ENCODE measurements around the gene ADPRH. TPM values are rescaled to one million over a fixed set of nuclear protein-coding genes. Genes with fewer than 3 reads are reported as not detected.

ADPRH gene
- total RNA-seq, 2 donors from 2014 or later, result 3.0 to 6.5 TPM

DNA sequence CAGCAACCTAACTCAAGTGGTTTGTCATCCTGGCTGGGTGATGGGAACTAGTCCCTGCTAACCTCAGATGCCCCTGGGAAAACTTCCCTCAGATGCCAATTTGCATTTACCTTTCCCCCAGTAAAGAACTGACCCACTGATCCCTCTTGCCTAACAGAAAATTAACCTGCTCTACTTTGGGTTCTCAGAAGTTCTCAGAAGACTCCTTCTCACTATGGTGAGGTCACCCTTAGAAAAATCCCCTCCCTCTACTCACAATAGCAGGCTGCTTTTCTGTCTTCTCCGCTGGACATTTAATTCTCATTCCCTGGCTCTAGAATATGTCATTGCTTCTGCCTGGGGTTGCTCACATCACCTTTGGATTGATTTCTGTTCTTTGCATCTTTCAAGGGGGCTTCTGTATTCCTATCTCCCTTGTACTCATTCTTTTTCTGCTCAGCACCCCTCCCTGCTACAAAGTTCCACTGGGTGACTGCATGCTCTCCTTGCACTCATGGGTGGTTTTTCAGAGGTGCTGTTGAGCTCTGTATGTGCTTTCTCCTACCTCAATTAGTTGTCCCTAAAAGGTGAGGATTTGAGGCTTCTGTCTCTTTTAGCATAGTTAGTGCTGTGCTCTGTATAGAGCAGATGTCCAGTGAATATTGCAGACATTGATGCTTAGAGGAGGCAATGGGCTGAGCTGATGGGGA lies 19.3 kb downstream of the ADPRH start:
- Histone ChIP-seq H3K4me1 (peaks cover 23% of the 10 kb centered on the region), H3K27me3 (no peaks in the 10 kb centered on the region), H3K9me3 (no peaks in the 10 kb centered on the region), H3K27ac (no peak overlapping the region), H3K36me3 (replicated peaks in 1 of 2; ENCODE audit: insufficient read depth in 1 of 2, low read depth in 2 of 2) (no peaks in the 10 kb centered on the region), H3K4me3 (no peak overlapping the region)
- ATAC-seq, result no peak
- WGBS, 2 donors, result 100% methylated on average over 1 of the region's 1 CpG
- TF ChIP-seq CTCF (IDR thresholded peaks at IDR 0.05) (no peak), POLR2A (IDR thresholded peaks at IDR 0.05) (no peak)
- no peak for DNase-seq
- intact Hi-C loops (cut with DNase I), result no loop called here

GRCh38 chr3:119599558-119600174 lies 20.4 kb downstream of the ADPRH start:
- ATAC-seq (no peak), DNase-seq (no peak)
- TF ChIP-seq CTCF (IDR thresholded peaks at IDR 0.05) (no peak), POLR2A (IDR thresholded peaks at IDR 0.05) (no peak)
- Histone ChIP-seq H3K27ac (no peak overlapping the region), H3K27me3 (no peaks in the 10 kb centered on the region), H3K9me3 (no peaks in the 10 kb centered on the region), H3K4me3 (no peak overlapping the region), H3K4me1 (peaks cover 23% of the 10 kb centered on the region), H3K36me3 (replicated peaks in 1 of 2; ENCODE audit: insufficient read depth in 1 of 2, low read depth in 2 of 2) (no peaks in the 10 kb centered on the region)
- 88 to 90% methylated on average over 6 of the region's 6 CpGs for WGBS, 2 donors
- intact Hi-C loops (cut with DNase I), result no loop called here

DNA sequence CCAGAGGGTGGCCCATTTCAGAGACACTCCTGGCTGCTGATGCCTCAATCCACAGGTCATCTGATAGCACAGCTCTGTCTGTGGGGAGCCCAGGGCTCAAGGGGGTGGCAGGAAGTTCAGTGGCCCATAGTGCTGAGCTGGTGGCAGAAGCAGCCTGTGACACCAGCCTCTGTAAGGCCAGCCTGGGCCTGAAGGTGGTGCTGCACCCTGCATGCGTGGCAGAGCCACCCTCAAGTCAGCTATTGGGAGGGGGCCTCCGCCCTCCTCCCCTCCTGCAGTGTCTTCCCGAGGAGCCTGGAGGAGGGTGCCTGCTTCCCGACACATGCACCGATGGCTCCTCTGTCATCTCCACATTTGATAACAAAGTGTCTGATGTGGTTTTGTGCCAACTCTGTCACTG lies 21.4 kb downstream of the ADPRH start:
- intact Hi-C loops (cut with DNase I), result no loop called here
- Histone ChIP-seq H3K36me3 (replicated peaks in 1 of 2; ENCODE audit: insufficient read depth in 1 of 2, low read depth in 2 of 2) (no peaks in the 10 kb centered on the region), H3K27ac (no peak overlapping the region), H3K4me3 (no peak overlapping the region), H3K27me3 (no peaks in the 10 kb centered on the region), H3K9me3 (no peaks in the 10 kb centered on the region), H3K4me1 (peaks cover 23% of the 10 kb centered on the region)
- WGBS, 2 donors, result 79 to 80% methylated on average over 5 of the region's 5 CpGs
- TF ChIP-seq POLR2A (IDR thresholded peaks at IDR 0.05), result no peak
- peak in 2 of 7 experiments; percentile 1 to 12 for TF ChIP-seq CTCF (IDR thresholded peaks at IDR 0.05)
- no peak for ATAC-seq
- DNase-seq, result peak in 1 of 4 donors; percentile 9

DNA sequence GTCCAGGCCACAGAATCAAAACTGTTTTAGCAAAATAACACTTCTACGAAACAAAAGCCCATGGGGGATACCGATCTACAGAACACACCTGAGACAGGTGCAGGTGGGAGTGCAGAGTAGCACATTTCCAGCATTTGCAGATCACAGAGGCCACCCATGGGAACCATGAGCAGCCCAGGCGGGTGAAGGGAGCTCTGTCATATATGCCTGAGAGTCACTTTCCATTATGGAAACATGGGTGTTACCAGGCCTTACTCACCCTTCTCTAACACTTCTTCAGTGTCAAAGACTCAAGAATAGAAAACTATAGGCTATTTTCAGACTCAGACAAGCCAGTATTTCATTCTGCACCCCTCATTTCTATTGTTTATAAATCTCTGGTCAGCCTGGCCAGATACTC lies 21.9 kb downstream of the ADPRH start:
- TF ChIP-seq POLR2A (IDR thresholded peaks at IDR 0.05) (no peak), CTCF (IDR thresholded peaks at IDR 0.05) (no peak)
- WGBS, 2 donors, result 87 to 100% methylated on average over 3 of the region's 3 CpGs
- Histone ChIP-seq H3K9me3 (no peaks in the 10 kb centered on the region), H3K36me3 (replicated peaks in 1 of 2; ENCODE audit: insufficient read depth in 1 of 2, low read depth in 2 of 2) (no peaks in the 10 kb centered on the region), H3K27ac (no peak overlapping the region), H3K27me3 (no peaks in the 10 kb centered on the region), H3K4me1 (peaks cover 23% of the 10 kb centered on the region), H3K4me3 (no peak overlapping the region)
- DNase-seq (no peak), ATAC-seq (no peak)
- intact Hi-C loops (cut with DNase I), result no loop called here

GRCh38 chr3:119602676-119603075 lies 23.4 kb downstream of the ADPRH start:
- Histone ChIP-seq H3K27me3 (no peaks in the 10 kb centered on the region), H3K36me3 (replicated peaks in 1 of 2; ENCODE audit: insufficient read depth in 1 of 2, low read depth in 2 of 2) (no peaks in the 10 kb centered on the region), H3K9me3 (no peaks in the 10 kb centered on the region), H3K4me3 (no peak overlapping the region), H3K4me1 (peaks cover 17% of the 10 kb centered on the region), H3K27ac (no peak overlapping the region)
- intact Hi-C loops (cut with DNase I), result no loop called here
- WGBS, 2 donors, result 75 to 83% methylated on average over 1 of the region's 1 CpG
- TF ChIP-seq POLR2A (IDR thresholded peaks at IDR 0.05), result no peak
- TF ChIP-seq CTCF (IDR thresholded peaks at IDR 0.05), result no peak
- DNase-seq, result no peak
- ATAC-seq, result no peak

All from body of pancreas (tissue), 4 donors.